GM20000 (cell line): Measurements from ENCODE around the gene HDGFL2.

Experiments
- DNase-seq: peaks from one replicate; pipeline ENCODE4 v3.0.0; 2012; ENCODE audit warnings: low spot score
- CTCF ChIP-seq: IDR thresholded peaks from 2 replicates; pipeline ENCODE4 v1.5.1; 2012; ENCODE audit warnings: mild to moderate bottlenecking, control low read depth; ENCODE audit errors: extremely low read depth, missing control alignments

Gene HDGFL2

GRCh38 chr19:4499318-4499717 lies 27.2 kb downstream of the HDGFL2 start:
- DNase-seq: no peak
- no peak for TF ChIP-seq CTCF

- DNase-seq: no peak
- no peak for TF ChIP-seq CTCF
Observed at GRCh38 chr19:4499855-4500254, 27.8 kb downstream of the HDGFL2 start.

GRCh38 chr19:4500841-4501591 lies 28.9 kb downstream of the HDGFL2 start:
- no peak for TF ChIP-seq CTCF

GRCh38 chr19:4501691-4502090 lies 29.6 kb downstream of the HDGFL2 start:
- DNase-seq: no peak
- TF ChIP-seq CTCF: no peak

More at GRCh38 chr19:4500841-4501591, 28.9 kb downstream of the HDGFL2 start:
- DNase-seq: no peak

GRCh38 chr19:4502282-4503131 lies 30.4 kb downstream of the HDGFL2 start:
- DNase-seq: no peak
- no peak for TF ChIP-seq CTCF

GRCh38 chr19:4503132-4503824 lies 31.2 kb downstream of the HDGFL2 start:
- no peak for DNase-seq
- no peak for TF ChIP-seq CTCF

GRCh38 chr19:4503825-4504170 lies 31.7 kb downstream of the HDGFL2 start:
- DNase-seq: no peak
- no peak for TF ChIP-seq CTCF
